HG02798 (cell line): Measurements from ENCODE around the gene ZEB1.
"Not testable (repeated sequence)": the region's sequence is repeated elsewhere in the genome, so short reads cannot be mapped to it uniquely, and the experiment has no call there.

Source experiments
- ATAC-seq: cut with Tn5 transposase; IDR thresholded peaks from one replicate; pipeline ENCODE4 v1.9.1; 2021; ENCODE audit warnings: mild to moderate bottlenecking; ENCODE audit not compliant: unreplicated experiment, poor library complexity

The ZEB1 gene

GRCh38 chr10:31317652-31318381 lies 1.2 kb upstream of the ZEB1 start:
- no peak for ATAC-seq

GRCh38 chr10:31318382-31318853 lies 598 bp upstream of the ZEB1 start:
- ATAC-seq: peak; percentile 78

- peak; percentile 17 for ATAC-seq
These were observed 860 bp downstream of the ZEB1 start for GRCh38 chr10:31319602-31320549.

DNA sequence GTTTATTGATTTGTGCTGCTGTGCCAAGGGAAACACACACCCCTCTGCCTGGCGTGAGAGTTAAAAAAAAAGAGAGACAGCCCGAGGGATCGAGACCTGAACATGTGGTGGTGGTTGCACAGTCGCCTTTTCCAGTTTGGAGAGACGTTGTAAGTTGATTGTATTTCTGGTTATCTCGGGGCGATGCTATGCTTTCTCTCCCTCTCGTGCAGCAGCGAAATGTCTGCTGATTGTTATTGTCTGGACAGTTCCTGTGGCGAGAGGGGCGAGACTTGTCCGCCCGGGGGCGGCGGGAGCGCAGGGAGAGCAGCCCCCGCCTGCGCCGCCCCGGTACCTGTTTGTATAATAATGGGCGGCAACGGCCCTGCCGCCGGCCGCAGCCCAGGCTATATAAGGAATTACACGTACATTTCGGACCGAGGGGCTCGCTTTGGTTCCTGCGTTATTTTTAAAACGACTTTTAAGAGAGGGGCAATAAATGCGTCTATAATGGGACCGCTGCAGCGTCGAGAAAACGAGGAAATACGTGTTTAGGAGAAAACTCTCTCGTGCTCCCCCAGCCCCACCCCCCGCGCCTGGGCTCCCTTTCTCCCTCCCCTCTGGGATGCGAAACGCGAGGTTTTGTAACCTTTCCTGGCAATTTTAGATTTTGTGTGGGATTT lies 1.7 kb downstream of the ZEB1 start:
- no peak for ATAC-seq

GRCh38 chr10:31321396-31321941 lies 2.5 kb downstream of the ZEB1 start:
- no peak for ATAC-seq

DNA sequence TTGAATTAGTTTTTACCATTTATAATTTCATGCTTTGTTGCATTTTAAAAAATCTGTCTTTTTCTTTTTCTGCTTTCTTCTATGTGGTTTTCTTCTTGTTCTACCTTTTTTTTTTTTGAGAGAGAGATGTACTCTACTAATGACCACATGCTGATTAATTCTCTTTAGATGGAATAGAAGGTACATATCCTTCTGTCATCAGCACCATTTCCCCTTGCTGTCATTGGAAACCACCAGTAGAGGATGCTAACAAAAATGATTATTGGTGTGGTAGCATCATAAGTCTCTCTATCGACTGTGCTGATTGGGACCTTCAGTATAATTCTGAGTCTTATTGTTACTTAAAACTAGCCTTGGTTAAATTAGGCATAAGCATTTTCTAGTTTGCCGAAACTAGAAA lies 3.6 kb downstream of the ZEB1 start:
- no peak for ATAC-seq

GRCh38 chr10:31340343-31340742 lies 21.3 kb downstream of the ZEB1 start:
- ATAC-seq: no peak

DNA sequence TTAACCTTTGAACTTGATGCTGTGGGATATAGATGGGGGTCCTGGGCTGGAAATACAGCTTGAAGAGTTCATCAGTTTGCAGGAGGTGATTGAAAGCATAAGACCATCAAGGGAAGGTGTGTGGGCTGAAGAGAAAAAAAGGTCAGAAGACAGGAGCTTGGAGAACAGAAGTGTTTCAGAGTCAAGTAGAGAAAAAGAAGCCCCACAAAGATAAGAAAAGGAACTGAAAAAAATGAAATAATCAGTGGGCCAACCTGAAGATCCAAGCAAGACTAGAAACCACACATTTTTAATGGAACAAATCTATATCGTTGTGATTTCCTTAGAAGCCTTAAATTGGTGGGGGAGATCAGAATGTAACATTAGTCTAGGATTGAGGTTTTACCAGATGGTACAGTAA lies 22.5 kb downstream of the ZEB1 start:
- no peak for ATAC-seq

- ATAC-seq: no peak
These were observed 24.0 kb downstream of the ZEB1 start for GRCh38 chr10:31343009-31343408.

- no peak for ATAC-seq
These were observed 24.5 kb downstream of the ZEB1 start for GRCh38 chr10:31343551-31343950.

DNA sequence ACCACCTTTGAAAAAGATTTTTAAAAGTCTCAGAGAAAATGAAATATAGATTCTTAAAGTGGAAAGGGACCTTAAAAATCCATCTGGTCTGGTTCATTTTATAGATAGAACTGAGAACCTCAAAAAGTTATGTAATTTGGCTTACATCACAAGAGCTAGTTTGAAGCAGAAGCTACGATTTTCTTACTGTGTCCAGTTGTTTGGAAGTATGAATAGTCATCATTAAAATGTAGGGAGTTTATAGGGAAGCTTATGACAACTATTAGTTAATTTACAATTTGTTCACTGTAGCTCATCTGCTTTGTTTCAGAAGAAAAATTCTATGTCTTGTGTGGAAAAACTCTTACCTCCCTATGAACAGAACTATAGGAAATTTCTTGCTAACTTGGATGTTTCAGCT lies 26.9 kb downstream of the ZEB1 start:
- no peak for ATAC-seq

DNA sequence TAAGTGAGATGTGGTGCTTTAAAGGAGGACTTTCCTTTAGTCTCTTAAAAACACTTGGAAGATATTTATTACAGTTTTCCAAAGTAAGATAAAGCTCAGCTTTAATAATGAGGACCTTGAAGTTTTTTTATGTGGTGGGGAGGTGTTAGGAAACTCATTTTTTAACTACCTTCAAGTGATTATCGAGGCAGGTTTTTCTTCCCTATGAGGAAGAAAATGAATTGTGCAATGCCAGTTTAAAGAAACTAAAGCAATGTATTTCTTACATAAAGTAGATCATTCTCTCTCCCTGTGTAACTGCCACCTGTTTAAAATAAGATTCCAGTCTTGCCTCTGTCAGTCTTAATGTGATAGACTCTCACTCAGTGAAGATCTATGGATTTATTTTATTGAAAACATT lies 27.9 kb downstream of the ZEB1 start:
- no peak for ATAC-seq

GRCh38 chr10:31347705-31348104 lies 28.7 kb downstream of the ZEB1 start:
- no peak for ATAC-seq

DNA sequence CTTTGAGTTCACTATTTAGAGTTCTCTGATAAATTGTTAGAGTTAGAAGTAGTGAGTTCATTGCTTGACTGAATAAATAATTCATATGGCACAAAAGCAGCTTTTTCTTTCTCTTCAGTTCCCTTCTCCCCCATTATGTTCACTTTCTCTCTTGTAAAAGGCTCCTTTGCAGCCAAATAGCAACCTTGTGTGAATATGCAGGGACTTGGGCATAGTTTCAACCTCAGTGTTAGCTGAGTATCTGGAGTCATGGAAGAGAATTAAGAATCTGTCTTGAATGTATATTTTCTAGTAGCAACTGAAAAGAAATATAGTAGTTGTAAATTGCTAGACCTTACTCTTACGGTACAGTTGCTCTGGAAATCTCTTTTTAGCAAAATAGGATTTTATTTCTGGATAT lies 31.9 kb downstream of the ZEB1 start:
- no peak for ATAC-seq

- no peak for ATAC-seq
These were observed 33.6 kb downstream of the ZEB1 start for GRCh38 chr10:31352436-31353226.

DNA sequence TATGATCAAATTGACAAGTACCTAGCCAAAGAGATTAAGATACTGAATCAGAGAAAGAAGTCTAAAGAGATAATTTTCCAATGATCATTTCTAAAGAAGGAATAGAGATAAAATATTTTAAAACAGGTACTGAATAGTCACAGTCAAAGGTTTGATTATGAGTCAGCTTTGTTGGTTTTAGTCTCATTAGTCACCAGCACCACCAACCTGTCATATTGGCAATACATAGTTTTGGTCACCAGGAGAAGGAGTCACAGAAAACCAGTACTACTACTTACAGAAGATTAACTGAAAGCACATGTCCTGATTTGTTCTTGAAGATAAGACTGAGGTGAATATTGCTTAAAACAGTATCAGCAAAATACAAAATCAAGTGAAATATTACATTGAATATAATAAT lies 34.6 kb downstream of the ZEB1 start:
- peak; percentile 95 for ATAC-seq

- no peak for ATAC-seq
These were observed 39.8 kb downstream of the ZEB1 start for GRCh38 chr10:31358688-31359330.

GRCh38 chr10:31359979-31360378 lies 41.0 kb downstream of the ZEB1 start:
- ATAC-seq: no peak

GRCh38 chr10:31361475-31361874 lies 42.5 kb downstream of the ZEB1 start:
- not testable (repeated sequence) for ATAC-seq
